Fibroblast of skin of back (primary cell): ENCODE data around the gene TSPAN9.
A peak's percentile ranks its signal among the peaks of the same experiment; 100 is the strongest.

ENCODE experiments used
- DNase-seq: peaks from one replicate; pipeline ENCODE4 v3.0.0-alpha.2; 2013

The TSPAN9 gene

GRCh38 chr12:3142386-3142785, 65.2 kb downstream of the TSPAN9 start:
- DNase-seq = no peak

- DNase-seq = no peak
Measured at GRCh38 chr12:3144495-3144894, 67.3 kb downstream of the TSPAN9 start.

- no peak for DNase-seq
Measured at GRCh38 chr12:3145033-3145432, 67.9 kb downstream of the TSPAN9 start.

GRCh38 chr12:3145546-3146310, 68.5 kb downstream of the TSPAN9 start:
- DNase-seq = no peak

GRCh38 chr12:3147260-3147659, 70.1 kb downstream of the TSPAN9 start:
- no peak for DNase-seq

GRCh38 chr12:3148366-3149000, 71.3 kb downstream of the TSPAN9 start:
- DNase-seq = no peak

- no peak for DNase-seq
Measured at GRCh38 chr12:3149515-3150307, 72.5 kb downstream of the TSPAN9 start.

- DNase-seq = no peak
Measured at GRCh38 chr12:3150308-3150670, 73.1 kb downstream of the TSPAN9 start.

- peak; percentile 80 for DNase-seq
Measured at GRCh38 chr12:3150931-3151835, 74.0 kb downstream of the TSPAN9 start.

GRCh38 chr12:3152011-3152511, 74.9 kb downstream of the TSPAN9 start:
- peak; percentile 94 for DNase-seq

GRCh38 chr12:3152892-3153291, 75.7 kb downstream of the TSPAN9 start:
- no peak for DNase-seq

- no peak for DNase-seq
Measured at GRCh38 chr12:3154006-3154405, 76.8 kb downstream of the TSPAN9 start.

GRCh38 chr12:3155702-3156370, 78.7 kb downstream of the TSPAN9 start:
- DNase-seq = no peak

GRCh38 chr12:3157581-3158323, 80.6 kb downstream of the TSPAN9 start:
- peak; percentile 32 for DNase-seq

GRCh38 chr12:3158851-3159465, 81.8 kb downstream of the TSPAN9 start:
- DNase-seq = peak; percentile 78

- DNase-seq = peak; percentile 48
Measured at GRCh38 chr12:3160081-3160480, 82.9 kb downstream of the TSPAN9 start.

- no peak for DNase-seq
Measured at GRCh38 chr12:3161861-3162260, 84.7 kb downstream of the TSPAN9 start.

- no peak for DNase-seq
Measured at GRCh38 chr12:3164454-3165077, 87.4 kb downstream of the TSPAN9 start.

GRCh38 chr12:3165078-3165980, 88.2 kb downstream of the TSPAN9 start:
- DNase-seq = no peak
